ENCODE results near the gene TTC1. TPM values are rescaled to one million over a fixed set of nuclear protein-coding genes. Genes with fewer than 3 reads are reported as not detected.

Gene TTC1
- total and polyA plus RNA-seq, 2 of the 8 experiments (the other 6 are each of a cell fraction or from before 2014, with no cell fraction given): 25.1 to 63.9 TPM

- Histone ChIP-seq H4K5ac (ENCODE audit: insufficient read length, low read depth, low read length) (no peak overlapping the region), H3K4me1 (replicated peaks in 1 of 4; ENCODE audit: control insufficient read depth in 3 of 4, insufficient read depth in 4 of 4, low read length in 3 of 4) (no peaks in the 10 kb centered on the region), H3K79me2 (ENCODE audit: control insufficient read depth in 1 of 2, insufficient read depth in 2 of 2, low read length in 2 of 2) (no peaks in the 10 kb centered on the region), H3K27me3 (replicated peaks in 1 of 4; ENCODE audit: control insufficient read depth in 3 of 4, extremely low read depth in 1 of 4, insufficient read depth in 3 of 4, low read length in 3 of 4) (peaks cover 3 to 10% (median 7%) of the 10 kb centered on the region in 4 experiments), H4K91ac (replicated peaks; ENCODE audit: insufficient read length, low read length) (no peak overlapping the region), H2BK5ac (ENCODE audit: low read depth, low read length) (no peak overlapping the region), H3K9me3 (ENCODE audit: insufficient read depth in 2 of 2, low read depth in 1 of 2, low read length in 1 of 2) (no peaks in the 10 kb centered on the region), H3K4ac (replicated peaks; ENCODE audit: insufficient read length, low read depth, low read length) (no peak overlapping the region), H2BK20ac (ENCODE audit: low read length) (no peak overlapping the region), H2AK5ac (ENCODE audit: low read depth, low read length) (no peak overlapping the region), H3K23ac (ENCODE audit: insufficient read length) (no peak overlapping the region), H3K18ac (ENCODE audit: extremely low read depth, low read length) (no peak overlapping the region), H3K4me2 (ENCODE audit: insufficient read depth in 1 of 2, low read depth in 2 of 2, low read length in 2 of 2) (no peak overlapping the region), H3K56ac (replicated peaks; ENCODE audit: insufficient read length, low read depth, low read length) (no peak overlapping the region), H3K4me3 (ENCODE audit: extremely low read depth in 1 of 4, insufficient read depth in 2 of 4, low read depth in 3 of 4, low read length in 4 of 4) (no peak overlapping the region), H3K27ac (ENCODE audit: low read depth, low read length) (no peak overlapping the region), H3K14ac (ENCODE audit: insufficient read length) (no peak overlapping the region), H4K20me1 (replicated peaks in 1 of 2; ENCODE audit: control insufficient read depth in 1 of 2, insufficient read depth in 2 of 2, low read length in 2 of 2) (no peaks in the 10 kb centered on the region), H4K8ac (ENCODE audit: extremely low read depth, insufficient read depth, low read length) (no peak overlapping the region), H2AFZ (ENCODE audit: low read length) (no peak overlapping the region), H2BK120ac (replicated peaks; ENCODE audit: low read depth, low read length) (no peak overlapping the region), H3K23me2 (ENCODE audit: low read depth, low read length) (no peaks in the 10 kb centered on the region), H2BK15ac (ENCODE audit: low read length) (no peak overlapping the region), H3K36me3 (ENCODE audit: control insufficient read depth in 2 of 4, insufficient read depth in 4 of 4, low read length in 3 of 4) (no peaks in the 10 kb centered on the region), H3K9ac (replicated peaks in 1 of 4; ENCODE audit: extremely low read depth in 1 of 4, low read depth in 3 of 4, low read length in 3 of 4) (no peak overlapping the region), H3K79me1 (ENCODE audit: low read depth, low read length) (no peaks in the 10 kb centered on the region), H2BK12ac (ENCODE audit: low read depth, low read length) (no peak overlapping the region)
- TF ChIP-seq RAD21 (IDR thresholded peaks at IDR 0.05 in 1 of 2, conservative IDR thresholded peaks at IDR 0.05 in 1 of 2; ENCODE audit: low read depth in 2 of 2, low read length in 2 of 2): no peak
- no peak for TF ChIP-seq CHD1 (IDR thresholded peaks at IDR 0.05; ENCODE audit: low read depth, low read length)
- no peak for TF ChIP-seq CREB1 (IDR thresholded peaks at IDR 0.05)
- no peak for TF ChIP-seq CTBP2 (IDR thresholded peaks at IDR 0.05; ENCODE audit: borderline replicate concordance, insufficient read depth, insufficient read length, low read length)
- no peak for TF ChIP-seq ZNF274 (IDR thresholded peaks at IDR 0.05; ENCODE audit: borderline replicate concordance, extremely low read depth, low read length)
- no peak for TF ChIP-seq RXRA (IDR thresholded peaks at IDR 0.05; ENCODE audit: insufficient read depth, low read depth, low read length)
- TF ChIP-seq NRF1 (IDR thresholded peaks at IDR 0.05; ENCODE audit: low read depth, low read length): no peak
- no peak for FAIRE-seq
- 88% methylated on average over 2 of the region's 2 CpGs; no CpG with 5 or more reads in 1 of the 2 experiments for WGBS, 2 experiments (ENCODE audit: extremely low coverage in 1 of 2, insufficient coverage in 1 of 2, insufficient read length in 1 of 2, insufficient replicate concordance in 2 of 2, low coverage in 1 of 2, low lambda C conversion rate in 2 of 2, missing lambda C conversion rate in 1 of 2)
- POLR2A ChIA-PET (ENCODE audit: partially characterized antibody): no interaction called here
- CTCF ChIA-PET (ENCODE audit: partially characterized antibody): interaction anchor here (0.6 to 4.3 kb wide), 6 partner anchors 8 to 534 kb away, joined by 3 to 39 read pairs (median 4); no protein-coding TSS in a partner anchor
- no peak for DNase-seq (ENCODE audit: low read depth in 1 of 2, low spot score in 2 of 2)
These were observed 30.6 kb upstream of the TTC1 start for GRCh38 chr5:159978358-159978757.

All from H1 (cell line).